Activated CD8-positive, alpha-beta memory T cell treated with anti-CD3 and anti-CD28 coated beads, Interleukin-2, amount 50 U/mL, for 1 hour (primary cell): ENCODE data around the gene RING1.
"Not testable (repeated sequence)": the region's sequence is repeated elsewhere in the genome, so short reads cannot be mapped to it uniquely, and the experiment has no call there.

Source experiments
- DNase-seq: peaks from one replicate; pipeline ENCODE4 v3.0.0-alpha.2; 2020; ENCODE audit errors: extremely low read depth

Gene RING1

DNA sequence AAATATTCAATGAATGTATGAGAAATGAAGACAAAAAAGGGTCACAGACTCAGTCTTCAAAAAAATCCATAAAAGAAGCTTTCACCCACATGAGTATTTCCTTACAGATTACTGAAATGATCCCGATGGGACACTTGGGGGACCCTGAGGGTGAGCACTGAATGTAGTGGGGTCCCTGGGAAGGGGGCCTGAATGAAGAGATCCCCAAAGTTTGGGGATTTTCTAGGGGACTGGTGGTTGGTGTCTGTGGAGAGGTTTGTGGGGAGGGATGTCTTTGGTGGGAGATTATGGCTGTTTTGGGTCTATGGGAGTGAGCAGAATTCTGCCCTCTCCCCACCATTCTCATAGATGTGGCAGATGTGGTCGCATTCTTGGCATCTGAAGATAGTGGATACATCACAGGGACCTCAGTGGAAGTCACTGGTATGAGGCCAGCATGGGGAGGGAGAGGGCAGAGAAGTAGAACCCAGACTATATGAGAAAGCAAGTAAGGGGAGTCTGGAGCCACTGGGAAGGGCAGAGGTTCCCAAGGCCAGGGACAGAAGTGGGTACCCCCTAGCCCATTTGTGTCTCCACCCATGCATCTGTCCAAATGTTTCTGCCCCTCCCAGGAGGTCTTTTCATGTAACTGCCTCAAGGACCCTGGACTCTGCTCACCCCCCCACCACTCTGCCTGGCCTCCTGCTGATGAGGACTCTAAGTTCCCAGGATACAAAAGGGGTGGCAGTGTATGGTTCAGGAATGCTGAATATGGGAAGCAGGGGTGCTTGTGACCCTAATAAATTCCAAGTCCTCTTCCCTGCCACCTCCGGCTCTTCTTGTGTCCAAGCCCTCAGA lies 2.1 kb upstream of the RING1 start:
- DNase-seq, result no peak

DNA sequence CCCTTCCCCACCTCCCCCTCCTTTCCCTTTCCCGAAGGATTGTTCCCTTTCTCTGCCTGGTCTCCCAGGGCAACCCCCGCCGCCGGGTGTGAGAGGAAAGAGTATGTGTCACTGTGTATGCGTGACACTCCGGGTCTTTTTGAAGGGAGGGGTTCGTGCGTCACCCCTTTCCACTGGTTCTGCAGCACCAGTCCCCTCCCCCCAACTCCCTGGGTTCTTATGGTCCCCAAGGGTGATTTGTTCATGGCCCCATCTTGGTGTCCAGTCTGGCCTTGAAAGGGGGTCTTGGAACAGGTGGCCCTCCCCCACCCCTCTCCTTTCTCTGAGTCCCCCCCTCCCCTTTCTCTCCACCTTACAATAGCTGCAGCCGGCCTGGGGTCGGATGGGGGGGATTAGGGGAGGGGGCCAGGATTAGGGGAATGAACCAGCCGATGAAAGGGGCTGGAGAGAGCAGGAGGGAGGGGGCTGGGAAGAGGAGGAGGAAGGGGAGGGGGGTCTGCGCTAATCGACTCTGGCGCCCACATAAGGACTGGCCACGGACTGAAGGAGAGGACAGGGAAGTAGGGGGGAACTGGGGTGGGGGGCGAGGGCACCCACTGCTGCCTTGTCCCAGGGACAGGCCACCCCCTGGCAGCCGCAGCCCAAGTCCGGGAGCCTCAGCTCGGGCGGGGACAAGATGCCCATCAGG lies 1.3 kb upstream of the RING1 start:
- no peak for DNase-seq

DNA sequence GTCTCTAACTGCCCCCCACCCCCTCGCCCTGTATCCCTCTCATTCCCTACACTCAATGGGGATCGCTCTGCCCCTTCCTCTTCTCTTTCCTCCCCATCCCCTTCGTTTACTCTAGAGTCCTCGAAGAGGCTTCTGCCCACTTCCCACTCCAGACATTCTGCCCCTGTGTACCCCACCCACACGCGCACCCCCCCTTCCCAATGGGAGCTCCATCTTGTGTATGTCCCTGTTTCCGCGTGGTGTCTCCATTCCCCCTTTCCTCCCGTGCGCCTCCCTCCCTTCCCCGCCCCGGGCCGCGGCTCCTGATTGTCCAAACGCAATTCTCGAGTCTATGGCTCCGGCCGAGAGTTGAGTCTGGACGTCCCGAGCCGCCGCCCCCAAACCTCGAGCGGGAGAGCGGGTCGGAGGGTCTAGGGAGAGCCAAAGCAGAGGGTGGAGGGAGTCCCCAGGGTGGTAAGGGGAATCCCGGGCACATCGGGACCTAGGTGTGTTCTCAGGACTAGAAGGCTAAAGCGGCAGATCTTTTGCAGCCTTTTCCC lies 679 bp upstream of the RING1 start:
- no peak for DNase-seq

DNA sequence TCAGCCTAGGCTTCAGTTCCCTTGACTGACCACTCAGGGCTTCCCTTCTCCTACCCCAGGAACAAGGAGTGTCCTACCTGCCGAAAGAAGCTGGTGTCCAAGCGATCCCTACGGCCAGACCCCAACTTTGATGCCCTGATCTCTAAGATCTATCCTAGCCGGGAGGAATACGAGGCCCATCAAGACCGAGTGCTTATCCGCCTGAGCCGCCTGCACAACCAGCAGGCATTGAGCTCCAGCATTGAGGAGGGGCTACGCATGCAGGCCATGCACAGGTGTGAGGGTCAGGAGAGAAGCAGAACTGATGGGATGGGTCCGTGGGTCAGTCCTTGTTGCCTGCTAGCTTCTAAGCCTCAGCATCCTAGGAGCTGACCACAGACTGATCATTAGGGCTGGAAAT lies 1.6 kb downstream of the RING1 start:
- DNase-seq, result no peak

DNA sequence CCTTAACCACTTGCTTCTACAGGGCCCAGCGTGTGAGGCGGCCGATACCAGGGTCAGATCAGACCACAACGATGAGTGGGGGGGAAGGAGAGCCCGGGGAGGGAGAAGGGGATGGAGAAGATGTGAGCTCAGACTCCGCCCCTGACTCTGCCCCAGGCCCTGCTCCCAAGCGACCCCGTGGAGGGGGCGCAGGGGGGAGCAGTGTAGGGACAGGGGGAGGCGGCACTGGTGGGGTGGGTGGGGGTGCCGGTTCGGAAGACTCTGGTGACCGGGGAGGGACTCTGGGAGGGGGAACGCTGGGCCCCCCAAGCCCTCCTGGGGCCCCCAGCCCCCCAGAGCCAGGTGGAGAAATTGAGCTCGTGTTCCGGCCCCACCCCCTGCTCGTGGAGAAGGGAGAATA lies 2.8 kb downstream of the RING1 start:
- no peak for DNase-seq

DNA sequence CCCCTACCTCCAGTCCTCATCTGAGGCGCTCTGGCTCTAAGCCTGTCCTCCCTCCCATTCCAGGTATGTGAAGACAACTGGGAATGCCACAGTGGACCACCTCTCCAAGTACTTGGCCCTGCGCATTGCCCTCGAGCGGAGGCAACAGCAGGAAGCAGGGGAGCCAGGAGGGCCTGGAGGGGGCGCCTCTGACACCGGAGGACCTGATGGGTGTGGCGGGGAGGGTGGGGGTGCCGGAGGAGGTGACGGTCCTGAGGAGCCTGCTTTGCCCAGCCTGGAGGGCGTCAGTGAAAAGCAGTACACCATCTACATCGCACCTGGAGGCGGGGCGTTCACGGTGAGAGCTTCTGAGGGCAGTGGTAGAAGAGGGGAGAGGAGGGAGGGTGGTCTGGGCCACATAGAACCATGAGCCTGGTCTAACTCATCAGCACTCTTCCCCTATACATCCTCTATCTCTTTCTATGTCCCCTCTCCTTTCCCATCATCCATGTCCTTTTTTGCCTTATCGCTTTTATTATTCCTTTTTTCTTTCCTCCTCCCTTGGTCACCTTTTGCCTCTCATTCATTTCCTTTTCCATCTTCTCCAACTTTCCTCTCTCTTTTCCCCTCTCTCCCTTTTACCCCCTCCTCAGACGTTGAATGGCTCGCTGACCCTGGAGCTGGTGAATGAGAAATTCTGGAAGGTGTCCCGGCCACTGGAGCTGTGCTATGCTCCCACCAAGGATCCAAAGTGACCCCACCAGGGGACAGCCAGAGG lies 3.5 kb downstream of the RING1 start:
- no peak for DNase-seq

DNA sequence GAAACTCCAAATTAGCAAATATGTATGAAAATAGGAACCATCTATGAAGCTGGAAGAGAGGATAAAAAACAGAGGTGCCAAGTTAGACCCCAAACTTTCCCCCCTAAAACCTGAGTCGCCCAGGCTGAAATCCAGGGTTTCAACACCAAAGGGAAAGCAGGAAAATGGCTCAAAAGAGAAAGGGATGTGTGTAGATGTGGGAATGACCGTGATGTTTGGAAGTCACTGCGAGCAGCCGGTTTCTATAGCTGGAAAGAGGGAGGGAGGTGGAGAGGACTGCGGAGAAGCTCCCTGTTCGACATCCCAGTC lies 4.5 kb downstream of the RING1 start:
- DNase-seq, result no peak

DNA sequence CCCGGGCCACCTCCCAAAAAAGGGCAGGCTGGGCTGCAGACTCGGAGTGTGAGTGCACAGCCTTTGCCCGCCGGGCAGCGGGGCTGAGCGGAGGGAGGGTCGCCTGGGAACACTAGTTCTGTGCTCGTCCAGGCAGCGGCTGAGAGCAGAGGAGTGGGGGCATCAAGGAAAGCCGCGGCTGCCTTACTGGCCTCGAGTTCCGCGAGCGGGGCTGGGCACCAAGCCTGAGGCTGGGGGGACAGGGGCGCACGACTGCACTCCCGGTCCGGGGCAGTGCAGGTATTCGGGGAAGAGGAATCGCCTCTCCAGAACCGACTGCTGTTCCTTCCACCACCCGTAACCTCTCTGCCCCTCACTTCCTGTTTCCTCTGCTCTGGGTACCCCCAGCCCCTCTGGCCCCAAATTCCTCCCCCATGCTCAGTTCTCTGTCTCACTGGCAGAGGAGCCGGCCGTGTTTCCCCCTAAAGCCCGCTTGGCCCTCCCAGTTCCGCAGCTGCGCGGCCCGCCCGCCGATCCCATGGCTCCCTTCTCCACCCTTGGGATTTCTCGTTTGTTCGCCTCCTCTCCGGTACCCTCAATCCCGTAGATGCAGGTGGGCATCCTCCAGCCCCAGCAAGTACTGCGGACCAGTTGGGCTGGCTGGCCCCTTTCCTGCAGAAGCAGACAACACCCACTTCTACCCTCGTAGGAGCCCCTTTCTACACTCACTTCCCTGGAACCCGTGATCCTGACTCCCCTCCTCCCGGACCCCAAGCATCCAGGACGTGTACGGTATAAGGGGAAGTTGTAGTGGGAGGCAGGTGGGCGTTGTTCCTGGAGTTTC lies 5.1 kb downstream of the RING1 start:
- DNase-seq, result no peak

DNA sequence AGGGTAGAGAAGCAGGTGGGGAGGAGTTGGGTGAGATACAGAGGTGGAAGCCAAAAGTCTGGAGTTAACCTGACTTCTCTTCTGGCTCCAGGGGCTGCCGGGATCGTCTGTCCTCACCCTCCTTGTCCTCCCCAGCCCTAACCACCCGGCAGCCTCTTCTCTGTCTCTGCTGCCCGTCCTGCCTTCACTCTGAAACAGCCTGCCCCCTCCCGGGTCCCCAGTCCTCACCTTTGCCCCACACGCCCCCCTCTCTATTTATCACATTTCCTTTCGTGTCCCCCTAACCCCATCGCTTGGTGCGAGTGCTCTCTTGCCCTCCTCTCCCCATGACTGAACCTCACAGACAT lies 5.7 kb downstream of the RING1 start:
- DNase-seq, result no peak

DNA sequence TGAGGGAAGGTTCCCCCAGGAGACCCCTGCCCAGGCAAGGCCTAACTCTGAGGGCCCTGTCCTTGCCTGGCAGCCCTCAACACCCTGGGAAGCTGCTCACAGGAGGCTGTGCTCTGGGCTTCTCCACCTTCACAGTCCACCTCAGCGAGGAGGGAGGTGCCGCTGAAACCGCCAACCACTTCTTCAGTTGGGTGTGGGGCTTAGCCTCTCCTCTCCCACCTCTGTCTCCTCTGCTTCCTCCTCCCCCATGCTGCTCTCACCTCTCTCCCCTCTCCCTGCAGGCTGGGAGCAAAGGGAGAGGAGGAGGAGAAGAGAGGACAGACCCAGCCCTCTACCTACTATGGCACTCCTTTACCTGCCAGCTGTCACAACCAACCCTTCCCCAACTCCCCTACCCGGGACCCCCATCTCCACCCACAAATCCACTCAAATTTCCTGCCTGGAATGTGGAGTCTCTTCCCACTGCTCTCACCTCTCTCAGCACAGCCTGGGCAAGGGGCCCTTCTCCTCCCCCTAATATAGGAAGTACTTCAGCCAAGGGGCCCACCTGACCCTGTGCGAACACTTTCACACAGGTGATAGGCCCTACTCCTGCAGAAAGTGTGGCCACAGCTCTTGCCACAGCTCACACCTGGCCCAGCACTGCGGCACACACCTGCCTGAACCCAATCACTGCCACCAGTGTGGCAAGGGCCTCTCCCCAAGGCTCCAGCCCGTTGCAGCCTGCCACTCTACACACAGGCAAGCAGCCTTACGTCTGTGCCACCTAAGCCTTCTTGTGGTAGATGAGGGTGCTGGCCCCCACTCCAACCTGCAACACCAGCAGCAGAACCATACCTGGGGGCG lies 7.2 kb downstream of the RING1 start:
- no peak for DNase-seq

DNA sequence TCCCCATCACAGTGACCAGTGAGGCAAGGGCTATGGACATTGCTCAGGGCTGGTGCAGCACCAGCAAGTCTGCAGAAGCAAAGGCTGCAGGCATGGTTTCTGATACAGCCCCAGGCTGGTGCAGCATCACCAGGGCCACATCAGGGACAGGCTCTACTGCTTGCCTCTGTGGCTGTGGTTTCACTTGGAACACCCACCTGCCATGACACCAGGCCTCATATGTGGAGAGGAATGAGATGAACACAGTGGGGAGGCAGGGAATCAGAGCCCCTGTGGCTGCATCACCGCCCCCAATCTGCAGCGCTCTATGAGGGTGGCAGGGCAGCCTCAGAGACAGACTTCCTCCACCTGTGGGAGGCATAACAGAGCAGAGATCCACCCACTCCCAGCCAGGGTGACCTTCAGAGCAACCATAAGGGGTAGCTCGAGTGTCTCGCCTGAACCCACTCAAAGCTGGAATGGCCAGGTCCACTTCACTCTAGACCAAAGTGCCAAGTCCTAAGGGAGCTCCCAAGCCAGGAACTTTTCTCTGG lies 7.9 kb downstream of the RING1 start:
- no peak for DNase-seq

DNA sequence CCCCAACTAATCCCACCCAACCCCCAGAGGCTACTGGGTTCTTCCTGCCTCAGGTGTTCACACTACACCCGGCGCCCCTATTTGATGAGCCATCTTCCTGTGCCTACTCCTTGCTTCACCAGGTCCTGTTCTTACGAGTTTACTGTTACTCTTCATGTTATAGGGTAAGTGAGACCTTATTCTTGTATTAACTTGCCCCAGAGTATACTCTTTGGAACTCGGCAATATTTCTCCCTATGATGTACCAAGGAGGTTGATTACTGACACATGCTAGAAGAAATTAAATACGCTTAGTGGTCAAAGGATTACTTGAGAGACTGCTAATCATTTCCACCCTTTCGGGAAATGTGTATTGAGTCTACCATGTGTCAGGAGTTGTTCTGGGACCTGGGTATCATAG lies 8.9 kb downstream of the RING1 start:
- no peak for DNase-seq

DNA sequence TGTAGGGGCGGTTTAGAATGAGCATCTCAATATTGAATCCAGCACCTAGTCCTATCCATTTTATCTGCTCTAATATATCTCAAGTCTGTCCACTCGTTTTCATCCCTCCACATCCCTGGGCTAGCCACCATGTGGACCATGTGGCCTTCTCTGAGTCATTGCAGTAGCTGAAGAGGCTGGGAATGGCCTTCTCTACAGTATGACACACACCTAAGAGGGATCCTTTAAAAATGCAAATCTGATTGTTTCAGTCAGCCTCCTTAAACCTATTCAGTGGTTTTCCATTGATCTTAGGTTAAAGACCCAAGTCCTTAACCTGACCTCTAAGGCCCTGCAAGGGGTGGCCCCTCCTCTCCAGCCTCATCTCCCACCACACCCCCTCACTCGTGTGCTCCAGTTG lies 9.4 kb downstream of the RING1 start:
- DNase-seq, result no peak

DNA sequence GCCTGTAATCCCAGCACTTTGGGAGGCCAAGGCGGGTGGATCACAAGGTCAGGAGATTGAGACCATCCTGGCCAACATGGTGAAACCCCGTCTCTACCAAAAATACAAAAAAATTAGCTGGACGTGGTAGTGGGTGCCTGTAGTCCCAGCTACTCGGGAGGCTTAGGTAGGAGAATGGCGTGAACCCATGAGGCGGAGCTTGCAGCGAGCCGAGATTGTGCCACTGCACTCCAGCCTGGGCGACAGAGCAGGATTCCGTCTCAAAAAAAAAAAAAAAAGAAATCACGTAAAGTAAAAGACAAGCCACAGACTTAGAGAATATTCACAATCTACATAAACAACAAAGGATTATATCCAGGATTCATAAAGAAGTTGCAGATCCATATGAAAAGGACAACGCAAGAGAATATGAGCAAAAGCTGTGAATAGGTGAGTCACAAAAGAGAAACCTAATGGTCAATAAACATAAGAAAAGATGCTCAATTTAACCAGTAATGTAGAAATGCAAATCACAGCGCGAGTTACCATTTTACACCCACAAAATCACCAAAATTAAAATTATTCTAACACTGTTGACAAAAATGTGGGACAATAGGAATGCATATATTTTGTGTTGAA lies 18.3 kb downstream of the RING1 start:
- not testable (repeated sequence) for DNase-seq

DNA sequence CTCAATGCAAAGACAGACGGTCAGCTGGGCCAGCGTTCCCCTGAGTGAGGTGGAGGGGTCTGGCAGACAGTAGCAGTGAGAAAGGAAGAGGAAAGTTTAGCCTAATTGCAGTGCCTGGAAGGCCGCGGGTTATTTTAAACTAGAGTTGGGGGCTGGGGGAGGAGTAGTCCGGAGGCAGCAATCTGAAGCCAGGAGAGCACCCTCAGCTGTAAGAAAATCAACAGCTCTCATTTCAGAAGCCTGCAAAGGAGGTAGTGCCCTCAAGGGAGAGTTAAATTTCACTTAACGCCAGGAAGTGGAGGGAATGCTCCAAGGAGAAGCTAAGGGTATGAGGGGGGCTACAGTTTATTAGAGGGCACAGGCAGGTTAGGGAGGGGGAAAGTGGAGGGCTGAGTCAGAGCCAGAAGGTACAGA lies 26.9 kb downstream of the RING1 start:
- DNase-seq, result no peak

DNA sequence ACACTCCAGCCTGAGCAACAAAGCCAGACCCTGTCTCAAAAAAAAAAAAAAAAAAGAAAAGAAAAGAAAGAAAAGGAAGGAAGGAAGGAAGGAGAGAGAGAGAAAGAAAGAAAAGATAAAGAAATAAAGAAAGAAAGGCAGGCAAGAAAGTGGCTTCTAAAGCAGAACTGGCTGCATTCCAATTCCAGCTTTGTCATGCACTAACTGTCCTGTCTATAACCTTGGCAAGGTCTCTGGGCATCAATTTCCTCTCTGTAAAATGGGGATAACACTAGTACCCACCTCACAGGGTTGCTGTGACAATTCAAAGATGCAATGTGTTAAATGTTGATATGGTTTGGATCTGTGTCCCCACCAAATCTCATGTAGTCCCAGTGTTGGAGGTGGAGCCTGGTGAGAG lies 28.0 kb downstream of the RING1 start:
- no peak for DNase-seq

DNA sequence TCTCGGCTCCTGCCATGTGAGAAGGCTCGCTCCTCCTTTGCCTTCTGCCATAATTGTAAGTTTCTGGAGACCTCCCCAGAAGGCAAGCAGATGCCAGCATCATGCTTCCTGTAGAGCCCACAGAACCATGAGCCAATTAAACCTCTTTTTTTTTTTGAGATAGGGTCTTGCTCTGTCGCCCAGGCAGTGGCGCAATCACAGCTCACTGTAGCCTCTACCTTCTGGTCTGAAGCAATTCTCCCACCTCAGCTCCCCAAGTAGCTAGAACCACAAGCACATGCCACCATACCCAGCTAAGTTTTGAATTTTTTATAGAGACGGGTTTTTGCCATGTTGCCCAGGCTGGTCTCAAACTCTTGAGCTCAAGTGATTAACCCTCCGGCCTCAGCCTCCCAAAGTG lies 28.6 kb downstream of the RING1 start:
- no peak for DNase-seq

DNA sequence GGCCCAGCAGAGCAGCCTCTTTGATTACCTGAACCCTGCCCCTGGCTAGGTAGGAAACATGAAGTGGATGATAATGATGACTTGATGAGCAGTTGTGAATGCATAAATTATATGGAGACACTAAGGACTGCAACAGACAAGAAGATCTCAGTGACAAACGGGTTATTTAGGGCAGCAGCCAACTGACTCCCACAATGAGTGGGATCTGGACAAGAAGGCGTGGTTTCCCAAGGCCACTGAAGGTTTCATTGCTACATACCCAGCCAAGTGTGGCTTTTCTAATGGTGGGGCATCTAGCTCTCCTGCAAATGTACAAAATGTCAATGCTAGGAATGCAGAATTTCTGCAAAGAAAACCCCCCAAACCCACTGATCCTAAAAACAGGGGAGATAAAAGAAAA lies 29.4 kb downstream of the RING1 start:
- no peak for DNase-seq

DNA sequence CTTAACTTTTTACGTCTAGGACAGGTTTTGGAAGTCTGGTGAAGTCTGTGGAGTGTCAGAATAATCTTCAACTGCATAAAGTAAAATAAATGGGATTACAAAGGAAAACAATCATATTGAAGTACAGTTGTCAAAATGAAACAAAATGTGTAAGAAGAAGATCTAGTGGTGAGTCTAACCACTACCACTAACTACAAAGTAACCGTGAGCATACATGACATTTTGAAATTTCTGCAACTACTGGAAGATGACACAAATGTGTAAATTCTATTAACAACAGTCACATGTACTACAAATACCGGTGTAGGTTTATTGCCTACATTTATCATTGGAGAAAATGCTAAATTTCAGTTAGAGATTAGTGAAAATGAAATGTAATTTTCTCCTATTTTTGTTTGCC lies 33.7 kb downstream of the RING1 start:
- DNase-seq, result no peak

DNA sequence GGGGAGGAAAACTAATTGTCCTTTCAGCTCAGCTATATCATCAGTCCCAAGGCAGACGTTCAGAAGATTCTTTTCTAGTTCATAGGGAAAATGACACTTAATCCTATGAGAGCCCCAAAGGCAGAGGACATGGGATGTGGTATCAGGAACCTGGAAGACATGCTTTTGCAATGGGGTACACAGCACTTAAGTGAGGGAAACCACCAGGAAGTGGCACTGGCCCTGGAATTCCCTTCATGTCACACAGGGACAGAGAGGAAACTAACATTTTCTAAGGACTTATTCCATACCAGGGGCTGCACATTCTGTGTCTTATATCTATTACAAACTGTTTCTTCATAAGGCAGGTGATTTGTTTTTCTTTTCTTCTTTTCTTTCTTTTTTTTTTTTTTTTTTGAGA lies 35.2 kb downstream of the RING1 start:
- DNase-seq, result no peak
